IMR-90 (cell line): ENCODE data around the gene AGXT2.

ENCODE experiments used
- CEBPB ChIP-seq: IDR thresholded peaks from 2 replicates; pipeline ENCODE4 v1.6.1; 2012; ENCODE audit warnings: low read depth, low read length, improper control_type of control experiment
- CTCF ChIP-seq: conservative IDR thresholded peaks from 2 replicates; pipeline ENCODE4 v1.5.1; 2012; ENCODE audit warnings: mild to moderate bottlenecking, low read depth, low read length, improper control_type of control experiment
- FOS ChIP-seq: fragments of 150-350 bp; IDR thresholded peaks from 2 replicates; pipeline ENCODE4 v1.6.1; 2016; ENCODE audit warnings: low read depth, low read length
- MAZ ChIP-seq: IDR thresholded peaks from 2 replicates; pipeline ENCODE4 v1.6.1; 2012; ENCODE audit warnings: low read depth, mild to moderate bottlenecking, low read length, improper control_type of control experiment, moderate library complexity, borderline replicate concordance
- NFE2L2 ChIP-seq: fragments of 150-350 bp; IDR thresholded peaks from 2 replicates; pipeline ENCODE4 v1.6.1; 2016; ENCODE audit warnings: low read depth, mild to moderate bottlenecking, low read length
- POLR2A ChIP-seq: IDR thresholded peaks from 2 replicates; pipeline ENCODE4 v1.6.1; 2012; ENCODE audit warnings: mild to moderate bottlenecking, low read depth, low read length
- RCOR1 ChIP-seq: IDR thresholded peaks from 2 replicates; pipeline ENCODE4 v1.6.1; 2012; ENCODE audit warnings: mild to moderate bottlenecking, low read length, improper control_type of control experiment; ENCODE audit not compliant: insufficient replicate concordance
- RFX5 ChIP-seq: IDR thresholded peaks from 2 replicates; pipeline ENCODE4 v1.8.0; 2012; ENCODE audit warnings: low read depth, mild to moderate bottlenecking, low read length, moderate library complexity
- SMC3 ChIP-seq: fragments of 150-350 bp; IDR thresholded peaks from 2 replicates; pipeline ENCODE4 v1.6.1; 2016; ENCODE audit warnings: low read depth, mild to moderate bottlenecking, antibody characterized with exemption, low read length, moderate library complexity
- USF2 ChIP-seq: fragments of 150-350 bp; IDR thresholded peaks from 2 replicates; pipeline ENCODE4 v1.6.1; 2017; ENCODE audit warnings: mild to moderate bottlenecking, antibody characterized with exemption, low read length, low read depth

DNA sequence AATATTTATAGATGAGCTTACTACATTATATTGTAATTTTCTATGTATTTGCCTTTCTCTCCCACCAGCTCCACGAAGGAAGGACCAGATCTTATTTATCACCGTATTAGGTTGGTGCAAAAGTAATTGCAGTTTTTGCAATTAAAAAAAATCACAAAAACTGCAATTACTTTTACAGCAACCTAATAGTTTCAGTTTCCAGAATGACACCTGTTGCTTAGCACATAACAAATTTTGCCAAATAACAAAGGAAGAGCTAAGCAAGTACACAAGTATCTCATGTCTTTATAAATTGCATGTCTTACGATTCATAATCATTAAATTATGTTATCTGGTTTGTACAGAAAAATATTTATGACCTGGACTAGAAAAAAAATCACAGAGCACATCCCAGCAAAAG is 45.9 kb downstream of the AGXT2 start:
- TF ChIP-seq MAZ = no peak
- no peak for TF ChIP-seq CTCF
- TF ChIP-seq RFX5 = no peak
- no peak for TF ChIP-seq USF2
- TF ChIP-seq FOS = no peak
- no peak for TF ChIP-seq POLR2A
- TF ChIP-seq SMC3 = no peak
- no peak for TF ChIP-seq RCOR1
- TF ChIP-seq NFE2L2 = no peak
- TF ChIP-seq CEBPB = no peak
